Ureter (tissue), 1 donor: ENCODE measurements around the gene IST1. TPM values are rescaled to one million over a fixed set of nuclear protein-coding genes. Genes with fewer than 3 reads are reported as not detected.
A peak's percentile ranks its signal among the peaks of the same experiment; 100 is the strongest.

Experiments used
- DNase-seq: peaks from one replicate; pipeline ENCODE4 v3.0.0-alpha.2; 2020; ENCODE audit warnings: low spot score
- total RNA-seq: library from RNA; stranded (reverse); gene quantifications from one replicate; pipeline ENCODE4 v1.2.4, GENCODE V29; 2023
- donor health status: DM: yes; HTN: yes; CAD: no.

IST1 gene
- total RNA-seq, 1 donor from 2014 or later = 176 TPM

GRCh38 chr16:71917900-71918299, 22.6 kb downstream of the IST1 start:
- no peak for DNase-seq

DNA sequence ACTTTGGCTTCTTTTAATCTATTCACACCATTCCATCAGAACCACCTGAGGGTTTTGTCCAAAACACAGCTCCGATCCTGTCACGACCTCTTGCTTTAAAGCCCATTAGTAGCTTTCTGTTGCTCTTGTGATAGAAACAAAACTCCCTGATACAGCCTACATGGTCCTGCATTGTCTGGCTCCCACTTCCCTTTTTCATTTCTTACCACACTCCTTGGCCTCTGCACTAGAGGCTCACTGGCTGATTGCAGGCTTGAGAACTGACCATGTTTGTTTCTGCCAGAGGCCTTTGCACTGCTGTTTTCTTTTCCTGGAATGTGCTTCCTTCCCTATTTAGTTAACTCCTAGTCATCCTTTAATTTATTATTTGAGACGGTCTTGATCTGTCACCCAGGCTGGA, 23.7 kb downstream of the IST1 start:
- no peak for DNase-seq

DNA sequence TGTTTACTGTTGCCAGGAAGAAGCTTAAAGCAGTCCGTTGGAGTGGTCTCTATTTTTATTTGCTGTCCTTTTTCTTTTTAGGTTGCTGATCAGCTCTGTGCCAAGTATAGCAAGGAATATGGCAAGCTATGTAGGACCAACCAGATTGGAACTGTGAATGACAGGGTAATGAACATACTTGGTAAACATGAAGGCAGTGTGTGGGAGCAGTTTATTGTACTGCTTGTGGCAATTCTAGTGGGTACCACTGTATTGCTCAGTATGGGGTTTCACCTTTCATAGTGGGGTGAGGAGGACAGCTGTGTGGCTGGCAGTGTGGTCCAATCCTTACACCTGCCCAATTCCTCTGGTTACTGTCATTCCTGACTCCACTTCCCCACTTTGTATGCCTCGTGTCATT, 25.3 kb downstream of the IST1 start:
- DNase-seq = no peak

DNA sequence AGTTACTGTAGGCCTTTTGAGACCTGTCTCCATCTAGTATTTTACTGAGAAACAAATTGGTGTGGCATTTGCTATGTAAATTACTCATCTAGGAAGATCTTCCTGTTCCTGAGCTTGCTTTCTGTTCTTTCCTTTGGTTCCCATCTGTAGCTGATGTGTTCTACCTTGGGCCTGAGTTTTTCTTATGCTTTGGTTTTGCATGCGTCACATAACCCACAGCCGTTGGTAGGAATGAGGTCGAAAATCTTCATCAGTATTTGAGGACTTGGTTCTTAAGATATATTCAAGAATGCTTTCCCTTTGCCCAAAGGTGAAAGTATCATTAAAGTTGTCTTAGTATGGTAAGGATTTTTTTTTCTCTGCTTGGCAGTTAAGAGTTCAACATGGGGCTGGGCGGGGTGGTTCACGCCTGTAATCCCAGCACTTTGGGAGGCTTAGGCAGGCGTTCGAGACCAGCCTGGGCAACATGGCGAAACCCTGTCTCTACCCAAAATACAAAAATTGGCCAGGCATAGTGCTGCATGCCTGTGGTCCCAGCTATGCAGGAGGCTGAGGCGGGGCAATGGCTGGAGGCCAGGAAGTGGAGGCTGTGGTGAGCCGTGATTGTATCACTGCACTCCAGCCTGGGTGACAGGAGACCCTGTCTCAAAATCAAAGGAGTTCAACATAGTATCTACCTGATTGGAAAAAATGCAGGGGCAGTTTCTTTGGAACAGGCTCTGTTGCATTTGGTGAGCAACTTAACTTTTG, 28.8 kb downstream of the IST1 start:
- no peak for DNase-seq

DNA sequence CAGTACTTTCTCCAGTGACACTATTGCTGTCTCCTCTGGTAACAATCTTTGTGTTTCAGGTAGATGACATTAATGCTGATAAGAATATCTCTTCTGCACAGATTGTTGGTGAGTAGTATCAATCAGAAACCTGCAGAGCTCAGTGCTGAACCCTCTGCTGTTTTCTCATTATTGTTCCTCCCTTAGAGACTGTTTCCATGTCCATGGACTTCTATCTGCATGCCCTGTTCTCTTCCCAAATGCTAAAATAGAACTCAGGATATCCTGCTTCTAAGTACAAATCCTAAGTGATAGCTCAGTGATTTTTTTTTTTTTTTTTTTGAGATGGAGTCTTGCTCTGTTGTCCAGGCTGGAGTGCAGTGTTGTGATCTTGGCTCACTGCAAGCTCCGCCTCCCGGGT, 29.4 kb downstream of the IST1 start:
- DNase-seq = no peak

DNA sequence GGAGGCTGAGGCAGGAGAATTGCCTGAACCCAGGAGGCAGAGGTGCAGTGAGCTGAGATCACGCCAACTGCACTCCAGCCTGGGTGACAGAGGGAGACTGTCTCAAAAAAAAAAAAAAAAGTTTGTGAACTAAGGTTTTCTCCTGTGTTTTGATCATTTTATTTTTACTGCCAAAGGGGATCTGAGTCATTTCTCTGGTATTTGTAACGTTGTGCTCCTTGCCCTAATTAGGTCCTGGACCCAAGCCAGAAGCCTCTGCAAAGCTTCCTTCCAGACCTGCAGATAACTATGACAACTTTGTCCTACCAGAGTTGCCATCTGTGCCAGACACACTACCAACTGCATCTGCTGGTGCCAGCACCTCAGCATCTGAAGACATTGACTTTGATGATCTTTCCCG, 32.1 kb downstream of the IST1 start:
- peak; percentile 58 for DNase-seq

- no peak for DNase-seq
Measured at GRCh38 chr16:71927787-71928186, 32.5 kb downstream of the IST1 start.

GRCh38 chr16:71929048-71929447, 33.7 kb downstream of the IST1 start:
- DNase-seq = no peak

- no peak for DNase-seq
Measured at GRCh38 chr16:71930013-71930563, 34.8 kb downstream of the IST1 start.

- no peak for DNase-seq
Measured at GRCh38 chr16:71931001-71931400, 35.7 kb downstream of the IST1 start.

GRCh38 chr16:71931599-71931998, 36.3 kb downstream of the IST1 start:
- no peak for DNase-seq

GRCh38 chr16:71933017-71933416, 37.7 kb downstream of the IST1 start:
- no peak for DNase-seq

DNA sequence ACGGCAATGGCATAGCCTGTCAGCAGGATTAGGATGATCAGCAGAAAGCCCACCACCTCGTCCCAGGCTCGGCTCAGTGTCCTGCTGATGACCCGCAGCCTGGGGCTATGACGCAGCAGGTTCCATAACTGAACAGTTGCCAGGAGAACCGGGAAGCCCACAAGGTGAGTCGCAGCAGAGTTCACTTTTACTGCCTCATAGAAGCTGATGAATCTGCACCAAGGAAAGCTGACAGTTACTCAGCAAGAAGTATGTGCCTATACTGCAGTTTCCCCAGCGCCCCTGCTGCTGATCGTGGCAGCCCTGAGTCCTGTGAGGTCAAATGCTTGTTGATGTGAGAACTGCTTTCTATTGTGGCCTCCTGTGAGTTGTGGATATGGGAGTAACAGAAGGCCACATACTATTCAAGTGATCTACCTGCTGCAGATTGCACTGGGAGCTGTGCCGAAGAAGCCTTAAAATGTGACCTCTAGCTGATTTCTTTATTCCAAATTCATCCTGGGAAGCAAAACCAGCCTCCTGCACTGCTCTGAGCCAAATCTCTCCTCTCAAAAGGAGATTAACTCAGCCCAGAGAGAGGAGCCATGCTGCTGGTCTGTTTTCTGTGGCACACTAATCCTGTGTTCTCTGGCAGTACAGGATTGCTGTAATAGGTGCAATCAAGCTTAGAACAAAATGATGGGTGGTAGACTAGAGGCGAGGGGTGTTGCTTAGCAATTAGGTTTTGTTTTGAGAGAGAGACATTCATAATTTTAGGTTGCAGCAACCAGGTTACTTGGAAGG, 38.8 kb downstream of the IST1 start:
- DNase-seq = no peak

DNA sequence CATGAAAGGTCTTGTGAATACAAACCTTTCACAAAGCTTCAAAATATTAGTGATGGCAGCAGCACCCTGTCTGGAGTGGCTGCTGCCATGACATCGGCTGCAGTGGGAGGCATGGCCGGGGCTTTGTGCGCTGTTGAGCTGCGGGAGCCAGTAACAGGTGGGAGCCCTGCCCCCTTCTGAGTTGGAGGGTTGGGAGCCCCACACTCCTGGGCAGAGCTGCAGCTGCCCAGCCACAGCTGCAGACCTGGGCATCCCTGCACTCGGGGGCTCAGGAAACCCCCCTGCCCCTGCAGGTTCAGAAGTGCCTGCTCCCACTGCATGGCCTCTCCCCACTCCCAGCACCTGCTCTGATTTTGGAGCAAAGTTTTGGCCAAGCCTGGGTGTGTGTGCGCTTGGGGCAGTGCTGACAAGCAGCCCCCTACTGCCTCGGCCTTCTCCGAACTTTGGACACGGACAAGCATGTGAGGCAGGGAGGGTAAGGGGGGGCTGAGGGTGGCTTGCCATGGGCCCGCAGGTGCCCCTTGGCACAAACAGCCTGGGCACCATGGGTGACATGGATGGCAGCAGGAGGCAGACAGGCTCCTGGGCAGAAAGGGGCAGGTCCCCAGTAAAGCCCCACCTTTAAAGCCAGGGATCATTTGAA, 42.7 kb downstream of the IST1 start:
- no peak for DNase-seq

- DNase-seq = no peak
Measured at GRCh38 chr16:71943887-71944286, 48.6 kb downstream of the IST1 start.

GRCh38 chr16:71945616-71946015, 50.3 kb downstream of the IST1 start:
- DNase-seq = no peak

- no peak for DNase-seq
Measured at GRCh38 chr16:71952825-71953224, 57.5 kb downstream of the IST1 start.

- DNase-seq = no peak
Measured at GRCh38 chr16:71954180-71954579, 58.8 kb downstream of the IST1 start.

DNA sequence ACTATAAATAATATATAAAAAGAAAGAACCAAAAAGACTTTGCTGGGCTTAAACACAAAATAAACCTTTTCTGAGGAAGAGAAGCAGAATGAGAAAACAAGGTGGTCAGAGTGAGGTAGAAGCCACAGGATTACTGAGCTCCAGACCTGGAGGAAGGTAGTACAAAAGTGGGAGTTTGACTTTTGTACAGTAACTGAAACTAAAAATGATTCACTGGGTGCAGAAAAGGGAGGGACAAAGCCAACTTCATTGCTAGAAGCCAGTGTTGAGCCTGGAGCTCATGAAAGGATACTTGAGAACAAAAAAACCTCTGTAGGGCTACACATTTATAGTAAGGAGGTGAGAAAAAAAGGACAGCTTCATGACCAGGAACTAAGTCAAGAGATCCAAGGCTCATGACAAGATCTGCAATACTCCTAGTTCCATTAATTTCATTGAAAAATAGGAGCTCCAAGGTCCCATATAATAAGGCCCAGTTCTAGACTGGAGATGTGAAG, 59.4 kb downstream of the IST1 start:
- DNase-seq = no peak

- no peak for DNase-seq
Measured at GRCh38 chr16:71956486-71956885, 61.2 kb downstream of the IST1 start.

- DNase-seq = peak; percentile 82
Measured at GRCh38 chr16:71961066-71962039, 66.0 kb downstream of the IST1 start.
